Measurements from ENCODE around the gene DHX35. TPM values are rescaled to one million over a fixed set of nuclear protein-coding genes. Genes with fewer than 3 reads are reported as not detected.

DHX35 gene
- total and polyA plus RNA-seq, 2 experiments from 2014 or later: 8.3 to 25.9 TPM

GRCh38 chr20:39029364-39029763 lies 67.2 kb downstream of the DHX35 start (continued):
- no peak for TF ChIP-seq REST (IDR thresholded peaks at IDR 0.05; ENCODE audit: unreplicated experiment)
- TF ChIP-seq ETS1 (IDR thresholded peaks at IDR 0.05): no peak

- Histone ChIP-seq H2AFZ (no peak overlapping the region), H4K20me1 (replicated peaks; ENCODE audit: insufficient read depth) (0 out of 2 replicates have a peak, but pooled peaks cover 5% of the 10 kb centered on the region), H3K27ac (ENCODE audit: low read depth) (no peak overlapping the region), H3K9me2 (ENCODE audit: insufficient read depth) (no peaks in the 10 kb centered on the region), H3F3A (replicated peaks; ENCODE audit: low read depth) (no peaks in the 10 kb centered on the region), H3K27me3 (ENCODE audit: insufficient read depth) (no peaks in the 10 kb centered on the region), H3K4me2 (no peak overlapping the region), H3K4me1 (ENCODE audit: insufficient read depth) (no peaks in the 10 kb centered on the region), H3K79me2 (replicated peaks; ENCODE audit: insufficient read depth) (no peaks in the 10 kb centered on the region), H3K4me3 (no peak overlapping the region), H3K36me3 (ENCODE audit: insufficient read depth) (peaks cover 28% of the 10 kb centered on the region)
- Mint-ChIP-seq H3K27ac (no peak overlapping the region), H3K4me1 (no peaks in the 10 kb centered on the region; the same call in 2 of the 3 replicates), H3K36me3 (ENCODE audit: low read depth) (peaks cover 37% of the 10 kb centered on the region), H3K4me3 (no peak overlapping the region), H3K27me3 (ENCODE audit: insufficient read depth, low read depth, poor library complexity) (no peaks in the 10 kb centered on the region), H3K9me3 (no peaks in the 10 kb centered on the region)
- TF ChIP-seq EZH2 (IDR thresholded peaks at IDR 0.05; ENCODE audit: low read depth, unreplicated experiment) (no peak), ETS1 (IDR thresholded peaks at IDR 0.05) (no peak), CTCF (conservative IDR thresholded peaks at IDR 0.05; ENCODE audit: low read depth in 2 of 2) (no peak), ZNF114 (CRISPR knock-in tag; IDR thresholded peaks at IDR 0.05) (no peak), STAT1 (IDR thresholded peaks at IDR 0.05; ENCODE audit: unreplicated experiment) (no peak), CREB1 (CRISPR knock-in tag; IDR thresholded peaks at IDR 0.05; ENCODE audit: low read depth) (no peak)
- ATAC-seq (no peak), DNase-seq (ENCODE audit: low spot score) (no peak)
Measured at GRCh38 chr20:39032997-39033396, 70.9 kb downstream of the DHX35 start.
